AG04450 (cell line): ENCODE data around the gene TMEM125. TPM values are rescaled to one million over a fixed set of nuclear protein-coding genes. Genes with fewer than 3 reads are reported as not detected.

Experiments
- CTCF ChIA-PET: fragments of 300-600, 350-600 bp; formaldehyde crosslinking; extraction: SDS; loops from one replicate; lab custom pipeline; 2022; ENCODE audit warnings: antibody characterized with exemption, inconsistent platforms; lab: Charles Lee
- POLR2A ChIA-PET: fragments of 350-600 bp; formaldehyde crosslinking; extraction: SDS; loops from one replicate; lab custom pipeline; 2021; ENCODE audit warnings: antibody characterized with exemption, inconsistent platforms; lab: Yijun Ruan, JAX
- DNase-seq: peaks from one replicate; pipeline ENCODE4 v3.0.0-alpha.2; 2011; ENCODE audit warnings: low read depth, low spot score
- H3K27ac ChIP-seq: one replicate; pipeline ENCODE4 v1.5.1; 2012; ENCODE audit warnings: low read depth, low read length, control low read depth
- H3K27me3 ChIP-seq: one replicate; pipeline ENCODE4 v1.6.0; 2012; ENCODE audit warnings: low read length; ENCODE audit not compliant: control insufficient read depth, insufficient read depth
- H3K4me3 ChIP-seq: 2 replicates; pipeline ENCODE4 v1.5.1; 2011; ENCODE audit warnings: mild to moderate bottlenecking, low read depth, low read length, control low read depth
- H3K9me3 ChIP-seq: 2 replicates; pipeline ENCODE4 v1.5.1; 2012; ENCODE audit warnings: low read length; ENCODE audit not compliant: control insufficient read depth, insufficient read depth
- polyA plus RNA-seq: library from polyadenylated mRNA; depleted of rRNA; stranded (reverse); fragments of >200 nt; gene quantifications from 2 replicates; pipeline ENCODE4 v1.2.3, GENCODE V29; 2011
- TF ChIP-seq, protein P1 (sequence below): IDR thresholded peaks from 2 replicates; pipeline ENCODE4 v1.5.1; 2011; ENCODE audit warnings: low read depth, low read length, control low read depth, inconsistent platforms

The TMEM125 gene
- polyA plus RNA-seq, 1 experiment, result not detected

DNA sequence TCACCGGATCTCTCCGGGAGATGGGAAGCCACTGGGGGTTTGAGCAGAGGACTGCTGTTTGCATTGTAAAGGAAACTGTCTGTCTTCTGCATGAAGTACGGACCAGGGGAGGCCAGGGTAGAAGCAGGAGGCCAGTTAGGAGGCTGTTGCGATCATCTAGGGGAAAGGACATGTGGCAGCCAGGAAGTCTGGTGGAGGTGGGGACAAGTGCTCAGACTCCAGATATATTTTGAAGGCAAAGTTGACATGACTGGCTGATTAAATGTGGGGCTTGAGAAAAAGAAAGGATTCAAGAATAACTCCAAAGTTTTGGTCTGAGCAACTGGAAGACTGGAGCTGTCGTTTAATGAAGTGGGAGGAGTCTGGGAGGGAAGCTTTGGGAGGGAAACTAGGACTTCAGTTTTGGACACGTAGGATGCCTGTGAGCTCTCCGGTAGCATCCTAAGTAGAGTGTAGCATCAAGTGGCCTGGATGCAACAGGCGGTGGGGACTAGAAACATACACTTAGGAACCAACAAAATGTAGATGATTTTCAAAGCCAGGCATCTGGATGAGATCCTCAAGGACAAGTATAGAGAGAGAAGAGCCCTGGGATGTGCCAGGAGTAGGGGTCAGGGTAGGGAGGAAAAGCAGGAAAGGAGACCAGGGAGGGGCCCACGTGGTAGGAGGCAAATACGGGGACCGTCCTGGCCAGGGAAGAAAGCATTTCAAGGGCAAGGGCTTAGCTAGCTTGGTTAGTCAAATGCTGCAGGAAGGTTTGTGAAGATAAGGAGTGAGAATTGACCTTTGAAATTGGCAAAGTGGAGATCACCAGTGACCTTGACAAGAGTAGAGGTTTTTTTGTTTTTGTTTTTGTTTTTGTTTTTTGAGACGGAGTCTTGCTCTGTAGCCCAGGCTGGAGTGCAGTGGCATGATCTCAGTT is 19.3 kb downstream of the TMEM125 start:
- Histone ChIP-seq H3K27ac (no peak overlapping the region), H3K27me3 (peaks cover 15% of the 10 kb centered on the region), H3K9me3 (no peaks in the 10 kb centered on the region), H3K4me3 (no peak overlapping the region)
- ChIA-PET CTCF (no interaction called here), POLR2A (no interaction called here)
- DNase-seq, result no peak
- TF ChIP-seq, protein P1, sequence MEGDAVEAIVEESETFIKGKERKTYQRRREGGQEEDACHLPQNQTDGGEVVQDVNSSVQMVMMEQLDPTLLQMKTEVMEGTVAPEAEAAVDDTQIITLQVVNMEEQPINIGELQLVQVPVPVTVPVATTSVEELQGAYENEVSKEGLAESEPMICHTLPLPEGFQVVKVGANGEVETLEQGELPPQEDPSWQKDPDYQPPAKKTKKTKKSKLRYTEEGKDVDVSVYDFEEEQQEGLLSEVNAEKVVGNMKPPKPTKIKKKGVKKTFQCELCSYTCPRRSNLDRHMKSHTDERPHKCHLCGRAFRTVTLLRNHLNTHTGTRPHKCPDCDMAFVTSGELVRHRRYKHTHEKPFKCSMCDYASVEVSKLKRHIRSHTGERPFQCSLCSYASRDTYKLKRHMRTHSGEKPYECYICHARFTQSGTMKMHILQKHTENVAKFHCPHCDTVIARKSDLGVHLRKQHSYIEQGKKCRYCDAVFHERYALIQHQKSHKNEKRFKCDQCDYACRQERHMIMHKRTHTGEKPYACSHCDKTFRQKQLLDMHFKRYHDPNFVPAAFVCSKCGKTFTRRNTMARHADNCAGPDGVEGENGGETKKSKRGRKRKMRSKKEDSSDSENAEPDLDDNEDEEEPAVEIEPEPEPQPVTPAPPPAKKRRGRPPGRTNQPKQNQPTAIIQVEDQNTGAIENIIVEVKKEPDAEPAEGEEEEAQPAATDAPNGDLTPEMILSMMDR, result no peak

DNA sequence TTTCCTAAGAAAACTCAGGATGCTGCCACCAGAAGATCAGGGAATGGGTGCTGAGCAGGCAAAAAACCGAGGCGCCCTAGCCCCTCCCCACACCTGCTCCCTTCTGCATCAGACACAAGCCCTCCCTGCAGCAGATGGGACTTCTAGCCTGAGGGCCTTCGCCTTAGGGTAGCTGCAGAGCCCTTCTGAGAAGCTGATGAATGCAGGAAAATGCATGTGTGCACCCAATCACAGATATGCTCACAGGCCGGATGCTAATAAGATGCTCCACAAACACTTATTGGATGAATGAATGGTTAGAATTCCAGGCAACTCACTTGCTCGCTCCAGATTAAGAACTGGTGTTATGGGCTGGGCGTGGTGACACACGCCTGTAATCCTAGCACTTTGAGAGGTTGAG is 22.4 kb downstream of the TMEM125 start:
- CTCF ChIA-PET, result interaction anchor here (0.7 kb wide), 1 partner anchor 63 kb away, joined by 6 read pairs; no protein-coding TSS in a partner anchor
- TF ChIP-seq, protein P1, result no peak
- Histone ChIP-seq H3K27ac (no peak overlapping the region), H3K4me3 (no peak overlapping the region), H3K27me3 (peaks cover 3% of the 10 kb centered on the region), H3K9me3 (no peaks in the 10 kb centered on the region)
- no peak for DNase-seq
- POLR2A ChIA-PET, result no interaction called here

DNA sequence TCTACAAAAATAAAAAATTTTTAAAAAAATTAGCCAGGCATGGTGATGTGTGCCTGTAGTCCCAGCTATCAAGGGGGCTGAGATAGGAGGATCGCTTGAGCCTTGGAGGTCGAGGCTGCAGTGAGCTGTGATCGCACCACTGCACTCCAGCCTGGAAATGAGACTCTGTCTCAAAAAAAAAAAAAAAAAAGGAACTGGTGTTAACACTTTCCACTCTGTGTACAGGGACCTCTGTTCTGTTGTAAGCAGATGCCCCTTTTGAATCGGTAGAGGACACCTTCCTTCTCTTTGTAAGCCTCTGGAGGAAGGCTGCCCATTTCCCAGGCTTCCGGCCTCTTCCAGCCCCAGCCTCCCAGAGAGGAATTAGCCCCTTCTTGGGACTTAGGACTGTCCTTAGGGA is 22.9 kb downstream of the TMEM125 start:
- ChIA-PET CTCF (interaction anchor here (0.5 to 0.7 kb wide), 2 partner anchors 63 to 355 kb away, joined by 5 to 6 read pairs; no protein-coding TSS in a partner anchor), POLR2A (no interaction called here)
- Histone ChIP-seq H3K9me3 (no peaks in the 10 kb centered on the region), H3K4me3 (no peak overlapping the region), H3K27ac (no peak overlapping the region), H3K27me3 (no peaks in the 10 kb centered on the region)
- no peak for DNase-seq
- TF ChIP-seq, protein P1, result no peak

DNA sequence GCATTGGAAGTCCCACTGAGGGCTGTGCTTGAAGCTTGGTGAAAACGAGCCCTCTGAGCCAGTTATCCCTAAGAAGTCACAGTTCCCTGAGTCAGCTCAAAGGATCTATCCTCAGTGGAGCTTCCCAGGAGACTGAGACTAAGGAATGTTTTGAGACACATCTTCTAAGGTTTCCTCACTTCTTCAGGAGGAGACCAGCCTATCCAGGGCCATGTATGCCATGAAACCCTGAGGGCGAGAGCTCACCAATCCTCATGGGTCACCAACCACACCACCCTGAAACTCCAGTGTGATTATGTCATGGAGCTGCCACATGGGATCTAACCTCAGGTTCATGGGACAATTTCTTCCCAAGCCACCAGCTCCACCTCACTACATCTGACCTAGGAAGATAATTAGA is 23.4 kb downstream of the TMEM125 start:
- H3K4me3 ChIP-seq, result no peak overlapping the region
- DNase-seq, result no peak
- TF ChIP-seq, protein P1, result no peak
- CTCF ChIA-PET, result interaction anchor here (0.5 to 1.7 kb wide), 2 partner anchors 67 to 354 kb away, joined by 5 read pairs; no protein-coding TSS in a partner anchor
- no peak overlapping the region for H3K27ac ChIP-seq
- no peaks in the 10 kb centered on the region for H3K9me3 ChIP-seq
- no peaks in the 10 kb centered on the region for H3K27me3 ChIP-seq
- POLR2A ChIA-PET, result no interaction called here
